ENCODE data around the gene CALHM6.

GRCh38 chr6:116445102-116445501, 16.1 kb upstream of the CALHM6 start:
- TF ChIP-seq SPI1 (IDR thresholded peaks at IDR 0.05; ENCODE audit: low read depth, low read length): no peak
- TF ChIP-seq TAF1 (IDR thresholded peaks at IDR 0.05; ENCODE audit: low read depth, low read length): no peak

Data from GM12891 (cell line).